GM23338 (cell line): ENCODE data around the gene MCOLN2. TPM values are rescaled to one million over a fixed set of nuclear protein-coding genes. Genes with fewer than 3 reads are reported as not detected.

Experiments used
- ATAC-seq: fragments of 200-7000 bp; cut with Tn5 transposase; 3 replicates; pipeline ENCODE4 v1.9.1; 2020
- DNase-seq: peaks from one replicate; pipeline ENCODE4 v3.0.0-alpha.2; 2015; ENCODE audit warnings: low spot score
- H2AFZ ChIP-seq: fragments of 200-600 bp; sonication (generic); 2 replicates; pipeline ENCODE4 v1.8.0; 2016; ENCODE audit warnings: antibody characterized with exemption, mild to moderate bottlenecking, moderate library complexity
- H3F3A ChIP-seq: fragments of 200-600 bp; sonication (generic); replicated peaks from 2 replicates; pipeline ENCODE4 v1.8.0; 2017; ENCODE audit warnings: antibody characterized with exemption, mixed run types, low read depth
- H3K27ac ChIP-seq: fragments of 200-600 bp; sonication (generic); 2 replicates; pipeline ENCODE4 v1.6.1; 2016; ENCODE audit warnings: low read depth
- H3K27me3 ChIP-seq: fragments of 200-600 bp; sonication (generic); 2 replicates; pipeline ENCODE4 v1.8.0; 2016; ENCODE audit warnings: mild to moderate bottlenecking, mixed run types, moderate library complexity; ENCODE audit not compliant: insufficient read depth
- H3K36me3 ChIP-seq: fragments of 200-600 bp; sonication (generic); 2 replicates; pipeline ENCODE4 v1.8.0; 2016; ENCODE audit warnings: mild to moderate bottlenecking; ENCODE audit not compliant: insufficient read depth
- H3K4me1 ChIP-seq: fragments of 200-600 bp; sonication (generic); 2 replicates; pipeline ENCODE4 v1.8.0; 2016; ENCODE audit warnings: mild to moderate bottlenecking, moderate library complexity; ENCODE audit not compliant: insufficient read depth
- H3K4me2 ChIP-seq: fragments of 200-600 bp; sonication (generic); 2 replicates; pipeline ENCODE4 v1.7.1; 2017; ENCODE audit warnings: mixed run types
- H3K4me3 ChIP-seq: fragments of 200-600 bp; sonication (generic); 2 replicates; pipeline ENCODE4 v1.6.1; 2016; ENCODE audit warnings: mixed run types
- H3K79me2 ChIP-seq: fragments of 200-600 bp; sonication (generic); replicated peaks from 2 replicates; pipeline ENCODE4 v1.8.0; 2017; ENCODE audit warnings: mild to moderate bottlenecking; ENCODE audit not compliant: insufficient read depth
- H3K9me2 ChIP-seq: fragments of 200-600 bp; sonication (generic); 2 replicates; pipeline ENCODE4 v1.8.0; 2017; ENCODE audit not compliant: insufficient read depth
- H4K20me1 ChIP-seq: fragments of 200-600 bp; sonication (generic); replicated peaks from 2 replicates; pipeline ENCODE4 v1.8.0; 2017; ENCODE audit warnings: mild to moderate bottlenecking; ENCODE audit not compliant: insufficient read depth
- H3K27ac Mint-ChIP-seq: 2 replicates; pipeline ENCODE4 v1.8.0; 2020; ENCODE audit warnings: inconsistent platforms, mild to moderate bottlenecking, moderate library complexity, mixed read lengths
- H3K27me3 Mint-ChIP-seq: 3 replicates; pipeline ENCODE4 v1.8.0; 2022; ENCODE audit warnings: low read depth, mild to moderate bottlenecking, moderate library complexity, mixed read lengths, inconsistent platforms; ENCODE audit not compliant: insufficient read depth, poor library complexity
- H3K36me3 Mint-ChIP-seq: 3 replicates; pipeline ENCODE4 v1.8.0; 2021; ENCODE audit warnings: low read depth, mild to moderate bottlenecking, inconsistent platforms, moderate library complexity, mixed read lengths
- H3K4me1 Mint-ChIP-seq: 3 replicates; pipeline ENCODE4 v1.8.0; 2020; ENCODE audit warnings: mild to moderate bottlenecking, inconsistent platforms, mixed read lengths
- H3K4me3 Mint-ChIP-seq: 3 replicates; pipeline ENCODE4 v1.8.0; 2021; ENCODE audit warnings: moderate library complexity, mild to moderate bottlenecking, inconsistent platforms, mixed read lengths
- H3K9me3 Mint-ChIP-seq: 3 replicates; pipeline ENCODE4 v1.8.0; 2020; ENCODE audit warnings: moderate library complexity, mild to moderate bottlenecking, inconsistent platforms, mixed read lengths
- CREB1 ChIP-seq: fragments of 250-450 bp; sonication (Bioruptor Pico); IDR thresholded peaks from 2 replicates; pipeline ENCODE4 v1.5.0; 2020; ENCODE audit warnings: low read depth, mild to moderate bottlenecking, moderate library complexity
- CTCF ChIP-seq, 2 experiments: fragments of 200-600 bp in 1 of 2; sonication (generic) in 1 of 2; conservative IDR thresholded peaks; 2 replicates each; pipeline versions ENCODE4 v1.5.1 to v1.6.1; 2016 to 2017; ENCODE audit warnings: antibody characterized with exemption in 2 of 2, low read depth in 2 of 2, mild to moderate bottlenecking in 2 of 2, moderate library complexity in 1 of 2
- ETS1 ChIP-seq: IDR thresholded peaks from 2 replicates; pipeline ENCODE4 v1.6.1; 2016; ENCODE audit warnings: antibody characterized with exemption
- EZH2 ChIP-seq: fragments of 200-600 bp; sonication (generic); IDR thresholded peaks from one replicate; pipeline ENCODE4 v1.8.0; 2017; ENCODE audit warnings: antibody characterized with exemption, mild to moderate bottlenecking, low read depth; ENCODE audit not compliant: unreplicated experiment
- EZH2phosphoT487 ChIP-seq: fragments of 200-600 bp; sonication (generic); IDR thresholded peaks from one replicate; pipeline ENCODE4 v1.8.1; 2018; ENCODE audit warnings: antibody characterized with exemption; ENCODE audit not compliant: unreplicated experiment
- JUNB ChIP-seq: IDR thresholded peaks from one replicate; pipeline ENCODE4 v1.6.1; 2016; ENCODE audit warnings: antibody characterized with exemption; ENCODE audit not compliant: unreplicated experiment
- NANOG ChIP-seq: IDR thresholded peaks from 2 replicates; pipeline ENCODE4 v1.6.1; 2016; ENCODE audit warnings: antibody characterized with exemption, borderline replicate concordance
- POLR2AphosphoS5 ChIP-seq: IDR thresholded peaks from 2 replicates; pipeline ENCODE4 v1.6.1; 2016; ENCODE audit warnings: antibody characterized with exemption, low read depth
- REST ChIP-seq: IDR thresholded peaks from one replicate; pipeline ENCODE4 v1.6.1; 2018; ENCODE audit warnings: antibody characterized with exemption; ENCODE audit not compliant: unreplicated experiment
- STAT1 ChIP-seq: IDR thresholded peaks from one replicate; pipeline ENCODE4 v1.6.1; 2016; ENCODE audit warnings: antibody characterized with exemption; ENCODE audit not compliant: unreplicated experiment
- ZNF114 ChIP-seq: fragments of 250-450 bp; sonication (Bioruptor Pico); IDR thresholded peaks from 2 replicates; pipeline ENCODE4 v1.5.0; 2020; ENCODE audit warnings: mild to moderate bottlenecking, moderate library complexity
- ZNF331 ChIP-seq: fragments of 250-450 bp; sonication (Bioruptor Pico); IDR thresholded peaks from 2 replicates; pipeline ENCODE4 v1.5.0; 2020; ENCODE audit warnings: low read depth, mild to moderate bottlenecking, moderate library complexity
- ZNF462 ChIP-seq: fragments of 250-450 bp; sonication (Bioruptor Pico); IDR thresholded peaks from 2 replicates; pipeline ENCODE4 v1.5.0; 2020; ENCODE audit warnings: mild to moderate bottlenecking, moderate library complexity
- polyA plus RNA-seq: library from polyadenylated mRNA; unstranded; fragments of >200 nt; fragmentation: Nextera tagmentation; extraction: Ambion mirVana; gene quantifications from 2 replicates; pipeline ENCODE4 v1.2.1, GENCODE V29; 2016
- total RNA-seq: library from RNA; depleted of rRNA; stranded (reverse); fragments of >200 nt; shearing (Covaris generic); gene quantifications from 2 replicates; pipeline ENCODE4 v1.2.3, GENCODE V29; 2014

Gene MCOLN2
- total and polyA plus RNA-seq, 2 experiments from 2014 or later, result 2.7 to 10.0 TPM

- Histone ChIP-seq H3K9me2 (no peaks in the 10 kb centered on the region), H2AFZ (no peak overlapping the region), H3K4me3 (no peak overlapping the region), H3K27me3 (no peaks in the 10 kb centered on the region), H3K36me3 (no peaks in the 10 kb centered on the region), H3K4me1 (no peaks in the 10 kb centered on the region; the same call in 1 of the 2 replicates), H4K20me1 (no peaks in the 10 kb centered on the region), H3K79me2 (no peaks in the 10 kb centered on the region), H3K4me2 (no peak overlapping the region), H3F3A (no peaks in the 10 kb centered on the region), H3K27ac (no peak overlapping the region)
- no peaks in the 10 kb centered on the region for H3K36me3 Mint-ChIP-seq
- no peaks in the 10 kb centered on the region; the same call in 2 of the 3 replicates for H3K9me3 Mint-ChIP-seq
- no peak overlapping the region for H3K27ac Mint-ChIP-seq
- no peak overlapping the region for H3K4me3 Mint-ChIP-seq
- no peak for TF ChIP-seq ZNF331 (CRISPR knock-in tag)
- no peak for TF ChIP-seq REST
- TF ChIP-seq EZH2, result no peak
- TF ChIP-seq CTCF (conservative IDR thresholded peaks at IDR 0.05; ENCODE audit: low read depth in 2 of 2), result no peak
- no peak for TF ChIP-seq POLR2AphosphoS5
- no peak for TF ChIP-seq ZNF462 (CRISPR knock-in tag)
- TF ChIP-seq ZNF114 (CRISPR knock-in tag), result no peak
- TF ChIP-seq STAT1, result no peak
- TF ChIP-seq CREB1 (CRISPR knock-in tag), result no peak
- TF ChIP-seq NANOG, result no peak
- TF ChIP-seq EZH2phosphoT487, result no peak
- TF ChIP-seq JUNB, result no peak
- TF ChIP-seq ETS1, result no peak
- H3K4me1 Mint-ChIP-seq, result no peaks in the 10 kb centered on the region; the same call in 2 of the 3 replicates
- H3K27me3 Mint-ChIP-seq, result no peaks in the 10 kb centered on the region
- ATAC-seq (no peak), DNase-seq (no peak)
Measured at GRCh38 chr1:84913555-84913892, 83.4 kb downstream of the MCOLN2 start.
